GM13976 (cell line): ENCODE measurements around the gene TMPRSS9.
A peak's percentile ranks its signal among the peaks of the same experiment; 100 is the strongest.
"Not testable (repeated sequence)": the region's sequence is repeated elsewhere in the genome, so short reads cannot be mapped to it uniquely, and the experiment has no call there.

Experiments
- DNase-seq: peaks from one replicate; pipeline ENCODE4 v3.0.0; 2012; ENCODE audit warnings: low spot score
- in situ Hi-C: fragments of 300-500 bp; cut with MboI; formaldehyde crosslinking; loops from one replicate; pipeline ENCODE4 v1.12.0; 2022; ENCODE audit warnings: low sequenced_read_pairs, mixed read lengths, inconsistent platforms; ENCODE audit not compliant: unreplicated experiment
- TF ChIP-seq, protein P1 (sequence below): IDR thresholded peaks from 2 replicates; pipeline ENCODE4 v1.5.1; 2012; ENCODE audit warnings: borderline replicate concordance, mild to moderate bottlenecking; ENCODE audit not compliant: insufficient read depth; ENCODE audit errors: extremely low read depth, missing control alignments, control extremely low read depth

Gene TMPRSS9

DNA sequence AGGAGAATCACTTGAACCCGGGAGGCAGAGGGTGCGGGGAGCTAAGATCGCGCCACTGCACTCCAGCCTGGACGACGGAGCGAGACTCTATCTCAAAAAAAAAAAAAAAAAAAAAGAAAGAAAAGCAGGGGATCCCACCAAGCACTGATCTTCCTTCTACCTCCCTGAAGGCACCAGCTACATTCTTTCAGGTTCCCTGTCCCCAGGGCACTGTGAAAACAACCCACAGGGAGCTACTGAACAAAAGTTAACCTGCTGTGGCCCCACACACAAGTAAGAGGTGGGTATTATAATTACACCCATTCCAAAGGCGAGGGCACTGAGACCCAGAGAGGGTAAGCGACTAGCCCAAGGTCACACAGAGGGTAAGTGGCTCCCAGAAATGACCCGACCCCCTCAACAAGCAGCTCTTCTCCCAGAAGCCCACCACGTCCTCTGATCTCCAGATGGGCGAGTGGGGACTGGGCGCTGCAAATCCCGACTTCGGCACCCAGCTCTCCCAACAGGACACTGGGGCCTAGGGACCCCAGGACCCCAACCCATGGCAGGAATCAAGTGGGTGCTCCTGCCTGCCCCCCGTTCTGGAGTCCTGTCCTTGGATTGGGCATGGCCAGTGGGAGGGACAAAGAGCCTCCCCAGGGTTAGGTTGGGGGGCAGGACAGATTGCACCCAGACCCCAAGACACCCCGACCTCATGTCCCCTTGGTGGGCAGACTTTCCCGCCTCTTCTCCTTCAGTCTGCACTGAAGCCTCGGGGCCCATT is 94.3 kb downstream of the TMPRSS9 start:
- TF ChIP-seq, protein P1, sequence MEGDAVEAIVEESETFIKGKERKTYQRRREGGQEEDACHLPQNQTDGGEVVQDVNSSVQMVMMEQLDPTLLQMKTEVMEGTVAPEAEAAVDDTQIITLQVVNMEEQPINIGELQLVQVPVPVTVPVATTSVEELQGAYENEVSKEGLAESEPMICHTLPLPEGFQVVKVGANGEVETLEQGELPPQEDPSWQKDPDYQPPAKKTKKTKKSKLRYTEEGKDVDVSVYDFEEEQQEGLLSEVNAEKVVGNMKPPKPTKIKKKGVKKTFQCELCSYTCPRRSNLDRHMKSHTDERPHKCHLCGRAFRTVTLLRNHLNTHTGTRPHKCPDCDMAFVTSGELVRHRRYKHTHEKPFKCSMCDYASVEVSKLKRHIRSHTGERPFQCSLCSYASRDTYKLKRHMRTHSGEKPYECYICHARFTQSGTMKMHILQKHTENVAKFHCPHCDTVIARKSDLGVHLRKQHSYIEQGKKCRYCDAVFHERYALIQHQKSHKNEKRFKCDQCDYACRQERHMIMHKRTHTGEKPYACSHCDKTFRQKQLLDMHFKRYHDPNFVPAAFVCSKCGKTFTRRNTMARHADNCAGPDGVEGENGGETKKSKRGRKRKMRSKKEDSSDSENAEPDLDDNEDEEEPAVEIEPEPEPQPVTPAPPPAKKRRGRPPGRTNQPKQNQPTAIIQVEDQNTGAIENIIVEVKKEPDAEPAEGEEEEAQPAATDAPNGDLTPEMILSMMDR = no peak
- in situ Hi-C loops = no loop called here
- no peak for DNase-seq

- TF ChIP-seq, protein P1 = no peak
- in situ Hi-C loops = no loop called here
- DNase-seq = no peak
These were observed 95.1 kb downstream of the TMPRSS9 start for GRCh38 chr19:2454962-2455850.

- in situ Hi-C loops = no loop called here
- TF ChIP-seq, protein P1 = no peak
- peak; percentile 90 for DNase-seq
These were observed 95.9 kb downstream of the TMPRSS9 start for GRCh38 chr19:2455851-2456570.

DNA sequence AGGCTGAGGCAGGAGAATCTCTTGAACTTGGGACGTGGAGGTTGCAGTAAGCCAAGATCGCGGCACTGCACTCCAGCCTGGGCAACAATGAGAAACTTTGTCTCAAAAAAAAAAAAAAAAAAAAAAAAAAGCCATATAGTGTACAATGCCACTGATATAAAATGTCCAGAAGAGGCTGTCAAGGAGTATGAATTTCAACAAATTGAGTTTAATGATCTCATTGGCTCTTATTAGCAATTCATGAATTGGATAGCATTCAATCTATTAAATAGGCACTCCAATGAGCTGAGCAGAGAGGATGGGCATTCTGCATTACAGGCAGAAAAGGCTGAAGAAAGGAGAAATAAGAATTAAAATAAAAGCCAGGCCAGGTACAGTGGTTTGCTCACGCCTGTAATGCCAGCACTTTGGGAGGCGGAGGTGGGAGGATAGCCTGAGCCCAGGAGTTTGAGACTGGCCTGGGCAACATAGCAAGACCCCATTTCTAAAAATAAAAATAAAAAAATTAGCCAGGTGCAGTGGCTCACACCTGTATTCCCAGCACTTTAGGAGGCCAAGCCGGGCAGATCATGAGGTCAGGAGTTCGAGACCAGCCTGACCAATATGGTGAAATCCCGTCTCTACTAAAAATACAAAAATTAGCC is 97.5 kb downstream of the TMPRSS9 start:
- in situ Hi-C loops = no loop called here
- DNase-seq = no peak
- TF ChIP-seq, protein P1 = no peak

DNA sequence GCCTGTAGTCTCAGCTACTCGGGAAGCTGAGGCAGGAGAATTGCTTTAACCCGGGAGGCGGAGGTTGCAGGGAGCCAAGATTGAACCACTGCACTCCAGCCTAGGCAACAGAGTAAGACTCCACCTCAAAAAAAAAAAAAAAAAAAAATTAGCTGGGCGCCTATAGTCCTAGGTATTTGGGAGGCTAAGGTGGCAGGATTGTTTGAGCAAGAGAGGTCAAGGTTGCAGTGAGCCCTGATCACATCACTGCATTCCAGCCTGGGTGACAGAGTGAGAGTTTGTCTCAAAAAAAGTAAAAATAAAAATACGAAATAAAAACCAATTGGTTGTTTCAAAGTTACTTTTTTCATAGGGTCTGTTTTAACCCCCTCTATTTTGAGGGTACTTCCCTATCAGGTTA is 98.0 kb downstream of the TMPRSS9 start:
- TF ChIP-seq, protein P1 = no peak
- in situ Hi-C loops = no loop called here
- no peak for DNase-seq

DNA sequence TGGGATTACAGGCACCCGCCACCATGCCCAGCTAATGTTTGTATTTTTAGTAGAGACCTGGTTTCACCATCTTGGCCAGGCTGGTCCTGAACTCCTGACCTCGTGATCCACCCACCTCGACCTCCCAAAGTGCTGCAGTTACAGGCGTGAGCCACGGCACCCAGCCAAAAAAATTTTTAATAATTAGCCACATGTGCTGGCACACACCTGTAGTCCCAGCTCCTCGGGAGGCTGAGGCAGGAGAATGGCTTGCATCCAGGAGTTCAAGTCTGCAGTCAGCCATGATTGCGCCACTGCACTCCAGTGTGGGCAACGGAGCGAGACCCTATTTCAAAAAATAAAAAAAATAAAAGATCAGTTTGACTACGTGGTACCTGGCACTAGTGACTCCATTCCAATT is 98.7 kb downstream of the TMPRSS9 start:
- DNase-seq, in situ Hi-C loops: not testable (repeated sequence)

DNA sequence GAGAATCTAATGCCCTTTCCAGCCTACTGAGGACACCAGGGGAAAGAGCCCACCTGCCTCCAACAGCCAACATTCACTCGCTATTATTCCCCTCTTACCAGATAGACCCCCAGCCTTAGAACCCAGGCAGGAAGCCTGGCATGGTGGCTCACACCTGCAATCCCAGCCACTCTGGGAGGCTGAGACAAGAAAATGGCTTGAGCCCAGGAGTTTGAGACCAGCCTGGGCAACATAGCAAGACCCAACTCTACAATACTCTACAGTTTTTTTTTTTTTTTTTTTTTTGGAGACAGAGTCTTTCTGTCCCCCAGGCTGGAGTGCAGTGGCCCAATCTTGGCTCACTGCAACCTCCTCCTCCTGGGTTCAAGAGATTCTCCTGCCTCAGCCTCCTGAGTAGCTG is 100.2 kb downstream of the TMPRSS9 start:
- DNase-seq = no peak
- in situ Hi-C loops = no loop called here
- TF ChIP-seq, protein P1 = no peak
